GM21717 (cell line): Measurements from ENCODE around the gene CNTN6.

ENCODE experiments used
- ATAC-seq: cut with Tn5 transposase; IDR thresholded peaks from one replicate; pipeline ENCODE4 v1.9.1; 2021; ENCODE audit warnings: mild to moderate bottlenecking, moderate library complexity; ENCODE audit not compliant: unreplicated experiment

Gene CNTN6

GRCh38 chr3:1171320-1171719 lies 78.5 kb downstream of the CNTN6 start:
- no peak for ATAC-seq

GRCh38 chr3:1172644-1173043 lies 79.8 kb downstream of the CNTN6 start:
- no peak for ATAC-seq

- ATAC-seq = no peak
Observed at GRCh38 chr3:1179146-1179545, 86.3 kb downstream of the CNTN6 start.

- no peak for ATAC-seq
Observed at GRCh38 chr3:1183320-1184048, 90.7 kb downstream of the CNTN6 start.

GRCh38 chr3:1190569-1190968 lies 97.7 kb downstream of the CNTN6 start:
- no peak for ATAC-seq

GRCh38 chr3:1191026-1191425 lies 98.2 kb downstream of the CNTN6 start:
- ATAC-seq = no peak

GRCh38 chr3:1195947-1196346 lies 103.1 kb downstream of the CNTN6 start:
- no peak for ATAC-seq

GRCh38 chr3:1197051-1197450 lies 104.2 kb downstream of the CNTN6 start:
- no peak for ATAC-seq

GRCh38 chr3:1200371-1200770 lies 107.5 kb downstream of the CNTN6 start:
- no peak for ATAC-seq

- no peak for ATAC-seq
Observed at GRCh38 chr3:1207904-1208303, 115.1 kb downstream of the CNTN6 start.

- no peak for ATAC-seq
Observed at GRCh38 chr3:1214933-1215332, 122.1 kb downstream of the CNTN6 start.

- ATAC-seq = no peak
Observed at GRCh38 chr3:1216856-1217255, 124.0 kb downstream of the CNTN6 start.

GRCh38 chr3:1227111-1227510 lies 134.3 kb downstream of the CNTN6 start:
- no peak for ATAC-seq

GRCh38 chr3:1228289-1228688 lies 135.5 kb downstream of the CNTN6 start:
- no peak for ATAC-seq

GRCh38 chr3:1230920-1231319 lies 138.1 kb downstream of the CNTN6 start:
- ATAC-seq = no peak

- no peak for ATAC-seq
Observed at GRCh38 chr3:1232276-1232675, 139.5 kb downstream of the CNTN6 start.

GRCh38 chr3:1235526-1236120 lies 142.8 kb downstream of the CNTN6 start:
- no peak for ATAC-seq

GRCh38 chr3:1251282-1252060 lies 158.6 kb downstream of the CNTN6 start:
- ATAC-seq = no peak

GRCh38 chr3:1252061-1252430 lies 159.2 kb downstream of the CNTN6 start:
- no peak for ATAC-seq

GRCh38 chr3:1262246-1262645 lies 169.4 kb downstream of the CNTN6 start:
- ATAC-seq = no peak

- ATAC-seq = no peak
Observed at GRCh38 chr3:1263121-1263520, 170.3 kb downstream of the CNTN6 start.

GRCh38 chr3:1269808-1270207 lies 177.0 kb downstream of the CNTN6 start:
- ATAC-seq = no peak
